K562 (cell line): ENCODE data around the gene MRPS6. TPM values are rescaled to one million over a fixed set of nuclear protein-coding genes. Genes with fewer than 3 reads are reported as not detected.

Experiments used
- BHLHE40 ChIP-seq: IDR thresholded peaks from 2 replicates; pipeline ENCODE4 v1.6.1; 2011; ENCODE audit warnings: low read length, improper control_type of control experiment
- HEY1 ChIP-seq: fragments of 250-450 bp; sonication (Bioruptor Pico); IDR thresholded peaks from 2 replicates; pipeline ENCODE4 v1.5.0; 2020; ENCODE audit warnings: mild to moderate bottlenecking, moderate library complexity, borderline replicate concordance
- MAZ ChIP-seq, 2 experiments: fragments of 450-650 bp in 1 of 2; sonication (generic) in 1 of 2; formaldehyde crosslinking; IDR thresholded peaks in 1 of 2; conservative IDR thresholded peaks in 1 of 2; 2 replicates each; pipeline versions ENCODE4 v1.4.0 to v1.5.0; 2020; ENCODE audit warnings: mild to moderate bottlenecking in 1 of 2, missing genetic modification reagents in 1 of 2
- MBD2 ChIP-seq: sonication (generic); IDR thresholded peaks from 2 replicates; pipeline ENCODE4 v1.6.1; 2016; ENCODE audit warnings: low read depth, borderline replicate concordance
- MCM2 ChIP-seq: fragments of 450-650 bp; IDR thresholded peaks from 2 replicates; pipeline ENCODE4 v1.6.1; 2017; ENCODE audit warnings: low read depth, mild to moderate bottlenecking
- MTA3 ChIP-seq: fragments of 450-650 bp; formaldehyde crosslinking; IDR thresholded peaks from 2 replicates; pipeline ENCODE4 v1.6.1; 2017; ENCODE audit warnings: mild to moderate bottlenecking, borderline replicate concordance
- MYBL2 ChIP-seq, 2 experiments: fragments of 450-650 bp in 1 of 2; sonication (generic) in 1 of 2; formaldehyde crosslinking in 1 of 2; IDR thresholded peaks; 2 replicates each; pipeline versions ENCODE4 v1.6.1 to v1.8.1; 2017 to 2022; ENCODE audit warnings: borderline replicate concordance in 1 of 2, inconsistent platforms in 1 of 2, low read depth in 1 of 2, mild to moderate bottlenecking in 1 of 2, missing genetic modification reagents in 1 of 2, moderate library complexity in 1 of 2
- MYNN ChIP-seq, 2 experiments: sonication (generic); formaldehyde crosslinking in 1 of 2; IDR thresholded peaks; 2 replicates each; pipeline versions ENCODE4 v1.5.0 to v1.6.1; 2016 to 2020; ENCODE audit warnings: antibody characterized with exemption in 1 of 2, missing genetic modification reagents in 1 of 2
- NCOA2 ChIP-seq, 2 experiments: fragments of 450-650 bp; IDR thresholded peaks; 2 replicates each; pipeline ENCODE4 v1.6.1; 2018; ENCODE audit warnings: mild to moderate bottlenecking in 2 of 2, moderate library complexity in 1 of 2; ENCODE audit not compliant: partially characterized antibody in 2 of 2
- NEUROD1 ChIP-seq: fragments of 150-350 bp; IDR thresholded peaks from 2 replicates; pipeline ENCODE4 v1.6.1; 2014; ENCODE audit warnings: borderline replicate concordance, low read length, low read depth; ENCODE audit not compliant: partially characterized antibody
- NFATC3 ChIP-seq: fragments of 450-650 bp; IDR thresholded peaks from 2 replicates; pipeline ENCODE4 v1.6.1; 2017; ENCODE audit warnings: mild to moderate bottlenecking
- RFX1 ChIP-seq: fragments of 450-650 bp; IDR thresholded peaks from 2 replicates; pipeline ENCODE4 v1.6.1; 2016; ENCODE audit warnings: mild to moderate bottlenecking, moderate library complexity
- SMAD3 ChIP-seq: fragments of 450-650 bp; formaldehyde crosslinking; conservative IDR thresholded peaks from 2 replicates; pipeline ENCODE4 v1.4.0; 2020; ENCODE audit warnings: mild to moderate bottlenecking
- TEAD1 ChIP-seq, 2 experiments: fragments of 450-650 bp in 1 of 2; sonication (generic) in 1 of 2; formaldehyde crosslinking; IDR thresholded peaks; 2 replicates each; pipeline versions ENCODE4 v1.4.0 to v1.8.0; 2020 to 2022; ENCODE audit warnings: mild to moderate bottlenecking in 2 of 2, missing genetic modification reagents in 1 of 2
- ZBTB34 ChIP-seq: fragments of 250-450 bp; sonication (Bioruptor Pico); IDR thresholded peaks from 2 replicates; pipeline ENCODE4 v1.8.0; 2021; ENCODE audit warnings: mild to moderate bottlenecking, moderate library complexity
- ZNF212 ChIP-seq: fragments of 450-650 bp; formaldehyde crosslinking; IDR thresholded peaks from 2 replicates; pipeline ENCODE4 v1.4.0; 2020; ENCODE audit warnings: mild to moderate bottlenecking
- ZNF239 ChIP-seq: fragments of 250-450 bp; sonication (Bioruptor Pico); IDR thresholded peaks from 2 replicates; pipeline ENCODE4 v1.4.0; 2020; ENCODE audit warnings: mild to moderate bottlenecking
- ZNF445 ChIP-seq: fragments of 250-450 bp; sonication (Bioruptor Pico); IDR thresholded peaks from 2 replicates; pipeline ENCODE4 v1.4.0; 2020; ENCODE audit warnings: low read depth, mild to moderate bottlenecking, moderate library complexity
- ZNF589 ChIP-seq: fragments of 200-800 bp; sonication (Bioruptor generic); IDR thresholded peaks from 2 replicates; pipeline ENCODE4 v1.6.1; 2016; ENCODE audit warnings: low read depth, missing genetic modification characterization, missing compliant biosample characterization
- ZNF644 ChIP-seq: fragments of 200-800 bp; sonication (Bioruptor generic); IDR thresholded peaks from 2 replicates; pipeline ENCODE4 v1.6.1; 2016; ENCODE audit warnings: low read depth, missing genetic modification characterization, missing compliant biosample characterization
- polyA plus RNA-seq, 8 experiments: library from polyadenylated mRNA; depleted of rRNA in 4 of 8; stranded (reverse) in 5 of 8; unstranded in 3 of 8; fragments of >200 nt; fragmentation: Nextera tagmentation in 2 of 8; fragmentation: Illumina TruSeq in 1 of 8; extraction: Ambion mirVana in 2 of 8; extraction: Trizol in 1 of 8; gene quantifications; 2 replicates each; pipeline versions ENCODE4 v1.2.1 to v1.2.3, GENCODE V29; 2011 to 2014; ENCODE audit warnings: inconsistent platforms in 1 of 8, missing spikeins in 1 of 8
- total RNA-seq, 7 experiments: library from RNA; depleted of rRNA in 6 of 7; stranded (reverse); fragments of >200 nt in 6 of 7; fragmentation: Illumina TruSeq in 2 of 7; extraction: Trizol in 2 of 7; gene quantifications; 2 replicates each; pipeline versions ENCODE4 v1.2.1 to v1.2.3, GENCODE V29; 2011 to 2021; ENCODE audit warnings: low replicate concordance in 1 of 7
- TF ChIP-seq, protein P1 (sequence below): fragments of 450-650 bp; formaldehyde crosslinking; IDR thresholded peaks from 2 replicates; pipeline ENCODE4 v1.4.0; 2020; ENCODE audit warnings: mild to moderate bottlenecking
- TF ChIP-seq, protein P2 (sequence below): fragments of 450-650 bp; formaldehyde crosslinking; IDR thresholded peaks from 2 replicates; pipeline ENCODE4 v1.4.0; 2022; ENCODE audit warnings: missing genetic modification characterization

Gene MRPS6
- total and polyA plus RNA-seq, 9 of the 15 experiments (the other 6 are each of a cell fraction or from before 2014, with no cell fraction given): 26.1 to 72.0 (median 39.3) TPM

- TF ChIP-seq, protein P1, sequence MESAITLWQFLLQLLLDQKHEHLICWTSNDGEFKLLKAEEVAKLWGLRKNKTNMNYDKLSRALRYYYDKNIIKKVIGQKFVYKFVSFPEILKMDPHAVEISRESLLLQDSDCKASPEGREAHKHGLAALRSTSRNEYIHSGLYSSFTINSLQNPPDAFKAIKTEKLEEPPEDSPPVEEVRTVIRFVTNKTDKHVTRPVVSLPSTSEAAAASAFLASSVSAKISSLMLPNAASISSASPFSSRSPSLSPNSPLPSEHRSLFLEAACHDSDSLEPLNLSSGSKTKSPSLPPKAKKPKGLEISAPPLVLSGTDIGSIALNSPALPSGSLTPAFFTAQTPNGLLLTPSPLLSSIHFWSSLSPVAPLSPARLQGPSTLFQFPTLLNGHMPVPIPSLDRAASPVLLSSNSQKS (CRISPR knock-in tag): 0 out of 2 replicates have a peak, but pooled peaks have one; percentile 46
- TF ChIP-seq BHLHE40 (peak; percentile 48; the same call in 1 of the 2 replicates), HEY1 (CRISPR knock-in tag) (peak; percentile 23; the same call in 1 of the 2 replicates), NCOA2 (IDR thresholded peaks at IDR 0.05; ENCODE audit: partially characterized antibody in 2 of 2) (peak in 1 of 2 experiments; percentile 30), NEUROD1 (peak; percentile 81), SMAD3 (CRISPR knock-in tag) (peak; percentile 84), TEAD1 (CRISPR knock-in tag; IDR thresholded peaks at IDR 0.05) (peak in 1 of 2 experiments; percentile 77; a peak in 2 of 4 replicates), ZNF445 (CRISPR knock-in tag) (no peak), MCM2 (no peak), RFX1 (peak; percentile 70), ZNF239 (CRISPR knock-in tag) (peak; percentile 31; the same call in 1 of the 2 replicates), ZNF212 (no peak), MYBL2 (IDR thresholded peaks at IDR 0.05; ENCODE audit: low read depth) (no peak), MYBL2 (CRISPR knock-in tag; IDR thresholded peaks at IDR 0.05; ENCODE audit: borderline replicate concordance) (no peak), ZBTB34 (CRISPR knock-in tag) (no peak), MTA3 (peak; percentile 88), MBD2 (peak; percentile 61; the same call in 1 of the 2 replicates), NFATC3 (no peak), MAZ (CRISPR knock-in tag; conservative IDR thresholded peaks at IDR 0.05 in 1 of 2, IDR thresholded peaks at IDR 0.05 in 1 of 2) (peak in 1 of 2 experiments; percentile 66; a peak in 2 of 4 replicates), MYNN (IDR thresholded peaks at IDR 0.05) (no peak), MYNN (CRISPR knock-in tag; IDR thresholded peaks at IDR 0.05) (no peak), ZNF589 (CRISPR knock-in tag) (peak; percentile 81; the same call in 1 of the 2 replicates), ZNF644 (tag) (peak; percentile 95)
- TF ChIP-seq, protein P2, sequence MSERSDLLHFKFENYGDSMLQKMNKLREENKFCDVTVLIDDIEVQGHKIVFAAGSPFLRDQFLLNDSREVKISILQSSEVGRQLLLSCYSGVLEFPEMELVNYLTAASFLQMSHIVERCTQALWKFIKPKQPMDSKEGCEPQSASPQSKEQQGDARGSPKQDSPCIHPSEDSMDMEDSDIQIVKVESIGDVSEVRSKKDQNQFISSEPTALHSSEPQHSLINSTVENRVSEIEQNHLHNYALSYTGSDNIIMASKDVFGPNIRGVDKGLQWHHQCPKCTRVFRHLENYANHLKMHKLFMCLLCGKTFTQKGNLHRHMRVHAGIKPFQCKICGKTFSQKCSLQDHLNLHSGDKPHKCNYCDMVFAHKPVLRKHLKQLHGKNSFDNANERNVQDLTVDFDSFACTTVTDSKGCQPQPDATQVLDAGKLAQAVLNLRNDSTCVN (CRISPR knock-in tag): no peak
These were observed 37.3 kb downstream of the MRPS6 start (continued) for GRCh38 chr21:34110594-34111202.
